RKO (cell line): ENCODE data around the gene COX19.

Experiments used
- DNase-seq: peaks from one replicate; pipeline ENCODE4 v3.0.0-alpha.2; 2016; ENCODE audit warnings: low spot score

COX19 gene

DNA sequence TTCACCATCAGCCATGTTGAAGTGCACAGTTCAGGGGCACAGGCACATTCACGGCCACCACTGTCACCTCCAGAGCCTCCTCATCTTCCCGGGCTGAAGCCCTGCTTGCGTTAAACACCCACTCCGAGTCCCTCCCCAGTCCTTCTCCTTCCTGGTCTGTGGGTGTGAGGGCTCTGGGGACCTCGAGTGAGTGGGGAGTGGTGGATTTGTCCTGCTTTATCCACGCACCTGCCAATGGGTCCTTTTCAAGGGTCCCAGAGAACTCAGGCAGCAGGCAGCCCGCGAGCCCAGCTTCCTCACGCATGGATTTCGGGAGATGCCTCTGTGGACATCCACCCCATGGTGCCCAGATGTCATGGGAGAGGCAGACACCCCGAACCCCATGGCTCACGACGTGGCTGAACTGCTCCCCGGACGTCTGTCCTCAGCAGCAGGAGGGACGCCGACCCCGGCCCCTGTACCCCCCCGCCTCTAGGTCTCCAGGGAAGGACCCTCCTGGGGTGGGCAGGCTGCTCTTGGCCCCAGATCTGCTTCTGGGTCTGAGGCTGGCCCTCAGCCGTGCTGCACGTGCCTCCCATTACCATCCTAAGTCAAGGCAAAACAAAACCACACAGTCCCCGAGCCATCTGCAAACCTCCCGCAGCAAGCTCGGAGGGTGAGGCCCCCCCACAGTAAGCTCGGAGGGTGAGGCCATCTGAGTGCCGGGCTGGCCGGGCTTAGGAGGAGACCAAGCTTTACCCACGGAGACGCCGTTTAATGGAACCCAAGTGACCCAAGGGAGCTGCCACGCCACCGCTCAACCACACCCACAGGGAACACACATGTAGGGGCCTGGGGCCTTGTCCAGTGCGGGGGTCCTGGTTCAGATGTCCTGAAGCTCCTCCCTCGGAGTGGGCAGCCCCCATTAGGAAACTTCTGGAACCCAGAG, 16.6 kb upstream of the COX19 start:
- no peak for DNase-seq

DNA sequence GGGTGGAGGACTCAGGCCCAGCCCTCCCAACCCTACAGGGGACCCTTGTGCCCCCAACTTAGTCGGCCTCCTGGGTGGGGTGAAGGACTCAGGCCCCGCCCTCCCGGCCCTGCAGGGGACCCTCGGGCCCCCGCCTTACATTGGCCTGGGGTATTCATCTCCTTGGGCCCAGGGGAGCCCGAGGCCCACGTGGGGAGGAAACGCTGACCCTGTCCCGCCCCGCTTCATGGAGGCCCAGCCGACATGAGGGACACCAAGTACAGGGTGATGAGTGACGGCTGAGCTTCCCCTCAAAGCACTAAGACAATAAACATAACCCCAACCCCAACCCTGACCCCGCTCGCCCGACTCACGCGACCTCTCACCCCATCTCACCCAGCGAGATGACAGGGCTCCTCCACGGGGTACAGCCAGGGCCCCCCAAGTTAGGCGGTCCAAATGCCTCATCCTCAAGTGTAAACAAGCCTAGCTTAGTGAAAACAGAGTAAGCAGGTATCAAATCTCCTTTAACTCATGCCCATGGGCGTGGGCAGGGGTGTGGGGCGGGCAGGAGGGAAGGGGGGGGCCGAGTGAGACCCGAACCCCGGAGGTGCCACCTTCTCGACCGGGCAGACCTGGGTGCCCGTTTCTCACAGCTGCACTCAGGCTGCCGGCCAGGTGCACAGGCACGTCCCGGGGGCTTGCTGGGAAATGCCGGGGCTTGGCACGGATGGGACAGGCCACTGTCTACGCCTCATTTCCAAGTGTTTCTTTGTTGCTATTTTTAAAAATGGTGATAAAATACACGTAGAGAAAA, 15.8 kb upstream of the COX19 start:
- no peak for DNase-seq

GRCh38 chr7:990352-990932, 15.1 kb upstream of the COX19 start:
- DNase-seq: no peak

DNA sequence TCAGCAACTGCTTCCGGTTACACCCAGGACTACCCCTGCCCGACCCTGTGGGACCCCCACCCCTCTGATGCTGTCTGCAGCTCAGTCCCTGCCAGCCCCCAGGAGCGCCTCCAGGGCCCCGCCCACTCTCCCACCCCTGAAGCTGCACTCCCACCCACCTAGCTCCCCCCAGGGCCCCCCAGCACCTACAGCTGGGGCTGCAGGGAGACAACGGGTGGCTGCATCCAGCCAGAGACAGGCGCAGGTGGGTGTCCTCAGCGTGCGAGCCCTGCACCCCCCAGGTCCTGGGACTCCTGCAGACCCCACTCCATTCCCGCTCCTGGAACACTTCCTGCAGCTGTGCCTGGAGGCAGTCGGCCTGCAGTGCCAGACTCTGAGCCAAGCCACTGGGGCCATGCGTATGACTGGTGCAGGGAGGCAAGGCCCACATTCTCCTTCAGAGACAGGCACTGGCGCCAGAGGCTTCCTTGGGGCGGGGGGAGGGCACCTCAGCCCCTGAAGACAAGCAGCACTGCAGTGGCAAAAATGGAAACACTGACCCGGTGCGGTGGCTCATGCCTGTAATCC, 13.7 kb upstream of the COX19 start:
- no peak for DNase-seq

GRCh38 chr7:988426-988911, 13.1 kb upstream of the COX19 start:
- no peak for DNase-seq

GRCh38 chr7:987909-988308, 12.6 kb upstream of the COX19 start:
- no peak for DNase-seq

- no peak for DNase-seq
These were observed 11.7 kb upstream of the COX19 start for GRCh38 chr7:986766-987751.

DNA sequence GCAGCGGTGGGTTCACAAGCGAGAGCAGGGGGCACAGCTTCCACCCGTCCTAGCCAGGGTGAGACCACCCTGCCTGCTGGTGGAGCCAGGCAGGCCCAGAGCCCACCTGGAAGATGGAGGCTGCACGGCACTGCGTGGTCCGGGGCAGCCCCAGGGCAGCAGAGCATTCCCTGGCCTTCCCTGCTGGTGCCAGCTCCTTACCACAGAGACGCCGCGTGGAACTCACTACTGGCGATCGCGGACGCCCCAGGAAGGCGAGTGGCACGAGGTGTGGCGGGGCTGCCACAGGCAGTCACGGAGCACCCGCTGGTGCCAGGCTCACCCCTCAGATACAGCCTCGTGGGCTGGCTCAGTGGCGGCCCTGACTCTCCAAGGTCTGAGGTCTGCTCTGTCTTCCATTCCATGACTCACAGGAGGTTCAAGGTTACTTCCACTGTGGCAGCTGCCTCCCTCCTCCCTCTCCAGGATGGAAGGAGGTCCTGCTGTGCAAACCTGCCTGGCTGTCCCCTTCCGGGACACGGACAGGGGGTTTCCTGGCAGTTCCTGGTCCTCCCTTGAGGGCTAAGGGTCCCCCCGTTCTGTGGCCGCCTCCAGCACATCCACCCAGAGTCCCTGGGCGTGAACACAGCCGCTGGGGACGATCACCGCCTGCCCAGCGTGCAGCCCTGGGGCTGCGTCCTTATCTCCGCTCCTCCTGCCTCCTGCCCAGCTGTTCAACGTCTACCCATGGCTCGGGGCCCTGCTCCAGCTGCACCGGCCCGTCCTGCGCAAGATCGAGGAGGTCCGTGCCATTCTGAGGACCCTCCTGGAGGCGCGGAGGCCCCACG, 10.8 kb upstream of the COX19 start:
- DNase-seq: no peak

DNA sequence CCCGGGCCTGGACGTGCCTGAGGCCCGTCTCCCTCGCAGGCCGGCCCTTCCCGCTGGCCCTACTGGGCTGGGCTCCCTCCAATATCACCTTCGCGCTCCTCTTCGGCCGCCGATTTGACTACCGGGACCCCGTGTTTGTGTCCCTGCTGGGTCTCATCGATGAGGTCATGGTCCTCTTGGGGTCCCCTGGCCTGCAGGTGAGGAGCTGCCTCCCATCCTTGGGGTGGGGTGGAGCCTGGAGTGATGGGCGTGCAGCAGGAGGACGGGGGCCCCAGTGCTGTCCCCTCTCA, 9.7 kb upstream of the COX19 start:
- DNase-seq: no peak

DNA sequence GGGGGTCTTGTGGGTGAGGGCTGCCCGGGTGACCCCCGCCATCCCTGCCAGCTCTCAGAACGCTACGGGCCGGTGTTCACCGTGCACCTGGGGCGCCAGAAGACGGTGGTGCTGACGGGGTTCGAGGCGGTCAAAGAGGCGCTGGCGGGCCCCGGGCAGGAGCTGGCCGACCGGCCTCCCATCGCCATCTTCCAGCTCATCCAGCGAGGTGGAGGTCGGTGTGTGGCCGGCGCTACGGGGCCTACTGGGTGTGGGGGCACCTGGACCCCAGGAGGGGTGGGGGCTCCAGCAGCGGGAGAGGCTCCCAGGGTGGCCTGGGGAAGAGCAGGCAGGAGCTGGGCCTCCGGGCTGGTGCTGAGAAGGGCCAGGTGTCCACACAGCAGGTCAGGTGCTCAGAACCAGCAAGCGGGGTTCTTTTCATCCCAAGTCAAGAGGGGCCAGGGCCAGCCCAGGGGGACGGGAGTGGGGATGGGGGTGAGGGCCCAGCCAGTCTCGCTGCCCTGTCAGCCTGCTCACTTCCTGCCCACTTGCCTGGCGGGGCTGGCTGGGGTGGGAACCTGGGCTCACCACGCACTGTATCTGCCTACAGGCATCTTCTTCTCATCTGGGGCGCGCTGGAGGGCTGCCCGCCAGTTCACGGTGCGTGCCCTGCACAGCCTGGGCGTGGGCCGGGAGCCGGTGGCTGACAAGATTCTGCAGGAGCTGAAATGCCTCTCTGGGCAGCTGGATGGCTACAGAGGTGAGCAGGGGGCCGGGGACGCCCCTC, 9.2 kb upstream of the COX19 start:
- no peak for DNase-seq

GRCh38 chr7:983616-984071, 8.3 kb upstream of the COX19 start:
- DNase-seq: no peak

DNA sequence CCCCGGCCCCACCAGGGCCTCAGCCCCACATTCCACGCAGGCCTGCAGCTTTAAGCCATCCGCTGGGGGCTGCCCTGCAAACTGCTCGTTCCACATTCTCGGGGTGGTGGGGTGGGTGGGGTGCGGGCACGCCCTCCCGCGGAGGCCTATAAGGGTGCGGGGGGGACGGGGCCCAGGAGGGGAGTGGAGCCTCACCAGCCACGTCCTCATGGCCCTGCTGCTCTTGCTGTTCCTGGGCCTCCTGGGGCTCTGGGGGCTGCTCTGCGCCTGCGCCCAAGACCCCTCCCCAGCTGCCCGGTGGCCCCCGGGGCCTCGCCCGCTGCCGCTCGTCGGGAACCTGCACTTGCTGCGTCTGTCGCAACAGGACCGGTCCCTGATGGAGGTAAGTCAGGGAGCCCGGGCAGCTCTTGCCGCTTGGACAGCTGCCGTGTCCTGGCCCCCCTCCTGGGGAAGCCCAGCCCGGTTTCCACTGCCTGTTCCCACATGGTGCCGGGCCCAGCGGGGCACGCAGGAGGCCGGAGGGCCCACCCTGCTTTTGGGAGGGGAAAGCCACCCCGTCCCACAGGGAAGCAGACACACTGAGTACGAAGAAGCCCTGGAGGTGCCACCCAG, 7.8 kb upstream of the COX19 start, which contains the start of gene CYP2W1:
Gene CYP2W1, plus strand, starts transcription at position 178 of the 612 bp plus-strand sequence. Its CDS starts 31 bp downstream, at position 209.
- DNase-seq: no peak

DNA sequence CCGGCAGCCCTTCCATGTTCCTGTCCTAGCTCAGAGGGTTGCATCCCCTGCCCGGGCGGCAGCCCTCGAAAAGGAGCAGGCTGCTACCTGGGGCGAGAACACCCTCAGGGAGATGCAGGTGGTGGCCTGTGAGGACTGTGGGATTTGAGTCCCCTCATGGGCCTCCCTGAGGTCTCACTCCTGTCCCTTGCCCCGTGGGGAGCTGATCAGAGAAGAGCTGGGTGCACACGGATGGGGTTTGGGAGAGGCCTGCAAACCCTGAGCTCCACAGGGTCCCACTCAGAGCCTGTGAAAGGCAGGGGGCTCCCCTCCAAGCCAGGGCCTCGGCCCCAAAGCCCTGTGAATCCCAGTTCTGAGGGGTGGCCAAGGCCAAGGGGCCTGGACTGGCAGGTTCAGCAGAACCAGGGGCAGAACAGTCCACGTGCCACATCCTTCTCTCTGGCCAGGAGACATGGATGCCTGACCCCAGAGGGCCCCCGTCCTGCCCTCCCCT, 7.2 kb upstream of the COX19 start:
- DNase-seq: no peak

GRCh38 chr7:981793-982510, 6.6 kb upstream of the COX19 start:
- no peak for DNase-seq

DNA sequence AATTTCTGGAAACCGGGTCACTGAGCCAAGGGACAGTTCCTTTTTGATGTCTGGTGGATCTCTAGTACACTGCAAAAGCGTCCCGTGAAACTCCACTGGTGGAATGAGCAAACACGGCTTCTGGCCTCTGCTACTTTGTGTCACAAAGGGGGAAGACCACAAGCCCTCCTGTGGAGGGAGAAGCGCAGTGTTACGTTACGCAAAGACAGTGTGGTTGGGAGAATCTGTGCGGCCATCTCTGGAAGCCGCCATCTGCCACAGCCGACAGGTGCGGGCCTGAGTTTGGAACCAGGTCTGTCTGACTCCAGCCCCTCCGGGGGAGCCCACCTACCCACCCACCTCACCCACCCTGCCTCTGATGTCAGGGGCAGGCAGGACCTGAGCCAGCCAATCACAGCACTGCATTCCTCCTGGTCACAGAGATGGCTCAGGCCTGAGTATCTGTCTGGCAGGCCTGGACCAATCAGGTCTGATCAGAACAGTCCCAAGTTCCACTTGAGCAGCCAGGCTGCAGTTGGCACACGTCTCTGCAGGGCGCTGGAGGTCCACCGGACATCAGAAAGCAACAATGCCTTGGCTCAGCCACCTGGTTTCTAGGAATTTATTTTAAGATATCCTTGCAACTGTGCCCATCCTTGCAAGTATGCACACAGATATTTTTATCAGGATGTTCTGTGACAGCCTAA, 4.7 kb upstream of the COX19 start:
- DNase-seq: no peak

DNA sequence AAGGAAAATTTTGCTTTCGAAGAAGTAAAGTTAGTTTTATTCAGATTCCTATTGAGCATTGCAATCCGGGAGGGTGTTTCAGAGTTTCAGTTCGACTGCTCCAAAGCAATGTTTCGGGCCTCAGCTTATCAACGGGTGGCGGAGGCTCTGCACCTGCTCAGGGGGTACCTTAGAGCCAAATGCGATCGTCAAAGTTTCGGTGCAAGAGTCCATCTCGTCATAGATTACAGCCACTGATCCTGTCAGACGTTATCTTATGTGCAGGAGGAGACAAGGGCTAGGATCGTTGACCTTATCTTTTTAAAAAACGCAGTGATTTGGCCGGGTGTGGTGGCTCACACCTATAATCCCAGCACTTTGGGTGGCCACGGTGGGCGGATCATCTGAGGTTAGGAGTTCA, 3.8 kb upstream of the COX19 start:
- no peak for DNase-seq

GRCh38 chr7:978416-979091, 3.2 kb upstream of the COX19 start:
- DNase-seq: no peak
